Upper lobe of left lung (tissue), 4 donors: ENCODE measurements around the gene NFU1.
"Not testable (repeated sequence)": the region's sequence is repeated elsewhere in the genome, so short reads cannot be mapped to it uniquely, and the experiment has no call there.

Experiments used
- POLR2A ChIP-seq, 4 donors: fragments of 450-650 bp; IDR thresholded peaks; one replicate each; pipeline ENCODE4 v1.5.1; 2016 to 2017; ENCODE audit warnings: antibody characterized with exemption in 4 of 4, mild to moderate bottlenecking in 2 of 4
- POLR2AphosphoS5 ChIP-seq, 2 donors: sonication (generic); formaldehyde crosslinking; IDR thresholded peaks; one replicate each; pipeline ENCODE4 v1.5.1; 2017; ENCODE audit warnings: antibody characterized with exemption in 2 of 2
- TF ChIP-seq, protein P1 (sequence below), 6 experiments: fragments of 450-650 bp in 4 of 6; fragments of 200-600 bp in 2 of 6; sonication (generic) in 2 of 6; IDR thresholded peaks; one replicate each; pipeline ENCODE4 v1.5.1; 2016 to 2019; ENCODE audit warnings: antibody characterized with exemption in 6 of 6

DNA sequence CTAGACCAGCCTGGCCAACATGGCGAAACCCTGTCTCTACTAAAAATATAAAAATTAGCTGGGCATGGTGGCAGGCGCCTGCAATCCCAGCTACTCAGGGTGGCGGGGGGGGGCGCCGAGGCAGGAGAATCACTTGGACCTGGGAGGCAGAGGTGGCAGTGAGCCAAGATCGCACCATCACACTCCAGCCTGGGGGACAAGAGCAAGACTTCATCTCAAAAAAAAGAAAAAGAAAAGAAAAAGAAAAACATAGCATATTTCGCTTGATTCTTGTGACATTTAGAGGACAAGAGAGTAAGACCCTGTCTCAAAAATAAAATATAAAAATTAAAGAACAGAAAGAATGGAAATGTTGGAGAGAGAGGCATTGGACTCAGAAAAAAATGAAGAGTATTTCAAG lies 18.1 kb downstream of the NFU1 start:
- TF ChIP-seq, protein P1, sequence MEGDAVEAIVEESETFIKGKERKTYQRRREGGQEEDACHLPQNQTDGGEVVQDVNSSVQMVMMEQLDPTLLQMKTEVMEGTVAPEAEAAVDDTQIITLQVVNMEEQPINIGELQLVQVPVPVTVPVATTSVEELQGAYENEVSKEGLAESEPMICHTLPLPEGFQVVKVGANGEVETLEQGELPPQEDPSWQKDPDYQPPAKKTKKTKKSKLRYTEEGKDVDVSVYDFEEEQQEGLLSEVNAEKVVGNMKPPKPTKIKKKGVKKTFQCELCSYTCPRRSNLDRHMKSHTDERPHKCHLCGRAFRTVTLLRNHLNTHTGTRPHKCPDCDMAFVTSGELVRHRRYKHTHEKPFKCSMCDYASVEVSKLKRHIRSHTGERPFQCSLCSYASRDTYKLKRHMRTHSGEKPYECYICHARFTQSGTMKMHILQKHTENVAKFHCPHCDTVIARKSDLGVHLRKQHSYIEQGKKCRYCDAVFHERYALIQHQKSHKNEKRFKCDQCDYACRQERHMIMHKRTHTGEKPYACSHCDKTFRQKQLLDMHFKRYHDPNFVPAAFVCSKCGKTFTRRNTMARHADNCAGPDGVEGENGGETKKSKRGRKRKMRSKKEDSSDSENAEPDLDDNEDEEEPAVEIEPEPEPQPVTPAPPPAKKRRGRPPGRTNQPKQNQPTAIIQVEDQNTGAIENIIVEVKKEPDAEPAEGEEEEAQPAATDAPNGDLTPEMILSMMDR (IDR thresholded peaks at IDR 0.05) = not testable (repeated sequence)
- TF ChIP-seq POLR2A, POLR2AphosphoS5 (IDR thresholded peaks at IDR 0.05): not testable (repeated sequence)
